Transverse colon (tissue), 3 donors: ENCODE measurements around the gene FBH1.

Source experiments
- POLR2A ChIP-seq: fragments of 450-650 bp; IDR thresholded peaks from one replicate; pipeline ENCODE4 v1.6.1; 2016; ENCODE audit warnings: antibody characterized with exemption, mild to moderate bottlenecking, moderate library complexity
- TF ChIP-seq, protein P1 (sequence below), 5 experiments: fragments of 200-600 bp in 3 of 5; fragments of 450-650 bp in 2 of 5; sonication (generic) in 3 of 5; IDR thresholded peaks; 1 replicate in 2 of 5; 2 replicates in 3 of 5; pipeline ENCODE4 v1.5.1; 2016 to 2017; ENCODE audit warnings: antibody characterized with exemption in 5 of 5, inconsistent platforms in 3 of 5, mild to moderate bottlenecking in 2 of 5, moderate library complexity in 1 of 5

DNA sequence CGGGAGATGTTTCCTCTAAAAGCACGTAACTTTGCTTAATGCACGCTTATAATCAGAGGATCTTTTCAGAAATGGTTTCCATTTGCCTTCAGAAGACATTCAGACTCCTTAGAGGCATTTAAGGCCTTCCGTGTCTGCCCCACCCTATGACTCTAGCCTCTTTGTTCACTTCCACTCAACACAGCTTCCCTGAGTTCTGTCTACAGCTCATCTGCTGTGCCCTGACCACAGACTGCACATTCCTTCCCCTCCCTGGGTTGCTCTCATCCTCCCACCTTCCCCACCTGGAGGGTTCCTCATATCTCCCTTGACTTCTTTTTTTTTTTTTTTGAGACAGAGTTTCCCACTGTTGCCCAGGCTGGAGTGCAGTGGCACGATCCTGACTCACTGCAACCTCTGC is 16.6 kb downstream of the FBH1 start:
- TF ChIP-seq, protein P1, sequence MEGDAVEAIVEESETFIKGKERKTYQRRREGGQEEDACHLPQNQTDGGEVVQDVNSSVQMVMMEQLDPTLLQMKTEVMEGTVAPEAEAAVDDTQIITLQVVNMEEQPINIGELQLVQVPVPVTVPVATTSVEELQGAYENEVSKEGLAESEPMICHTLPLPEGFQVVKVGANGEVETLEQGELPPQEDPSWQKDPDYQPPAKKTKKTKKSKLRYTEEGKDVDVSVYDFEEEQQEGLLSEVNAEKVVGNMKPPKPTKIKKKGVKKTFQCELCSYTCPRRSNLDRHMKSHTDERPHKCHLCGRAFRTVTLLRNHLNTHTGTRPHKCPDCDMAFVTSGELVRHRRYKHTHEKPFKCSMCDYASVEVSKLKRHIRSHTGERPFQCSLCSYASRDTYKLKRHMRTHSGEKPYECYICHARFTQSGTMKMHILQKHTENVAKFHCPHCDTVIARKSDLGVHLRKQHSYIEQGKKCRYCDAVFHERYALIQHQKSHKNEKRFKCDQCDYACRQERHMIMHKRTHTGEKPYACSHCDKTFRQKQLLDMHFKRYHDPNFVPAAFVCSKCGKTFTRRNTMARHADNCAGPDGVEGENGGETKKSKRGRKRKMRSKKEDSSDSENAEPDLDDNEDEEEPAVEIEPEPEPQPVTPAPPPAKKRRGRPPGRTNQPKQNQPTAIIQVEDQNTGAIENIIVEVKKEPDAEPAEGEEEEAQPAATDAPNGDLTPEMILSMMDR (IDR thresholded peaks at IDR 0.05): no peak
- TF ChIP-seq POLR2A: no peak
